Uterus (tissue), 4 donors: ENCODE data around the gene PPP2R1B. TPM values are rescaled to one million over a fixed set of nuclear protein-coding genes. Genes with fewer than 3 reads are reported as not detected.

Experiments used
- DNase-seq, 2 donors: peaks; one replicate each; pipeline ENCODE4 v3.0.0-alpha.2; 2019 to 2020
- H3K27ac ChIP-seq, 2 donors: fragments of 200-600 bp; sonication (generic); 1 replicate in 1 of 2; 2 replicates in 1 of 2; pipeline ENCODE4 v1.5.1; 2016 to 2018
- H3K27me3 ChIP-seq, 2 donors: fragments of 200-600 bp; sonication (generic); one replicate each; pipeline ENCODE4 v1.5.1; 2018 to 2019; ENCODE audit warnings: control low read depth in 1 of 2
- H3K36me3 ChIP-seq, 2 donors: fragments of 200-600 bp; sonication (generic); one replicate each; pipeline ENCODE4 v1.5.1; 2019; ENCODE audit warnings: control low read depth in 1 of 2
- H3K4me1 ChIP-seq, 2 donors: fragments of 200-600 bp; sonication (generic); one replicate each; pipeline ENCODE4 v1.5.1; 2018 to 2019; ENCODE audit warnings: control low read depth in 1 of 2
- H3K4me3 ChIP-seq, 2 donors: fragments of 200-600 bp; sonication (generic); 1 replicate in 1 of 2; 2 replicates in 1 of 2; pipeline ENCODE4 v1.5.1; 2018 to 2019; ENCODE audit warnings: mild to moderate bottlenecking in 1 of 2
- H3K9me3 ChIP-seq, 2 donors: fragments of 200-600 bp; sonication (generic); one replicate each; pipeline ENCODE4 v1.5.1; 2019; ENCODE audit warnings: control low read depth in 1 of 2
- CTCF ChIP-seq, 4 experiments: fragments of 200-600 bp in 2 of 4; fragments of 450-650 bp in 2 of 4; sonication (generic) in 2 of 4; IDR thresholded peaks; one replicate each; pipeline ENCODE4 v1.5.1; 2016 to 2019; ENCODE audit warnings: antibody characterized with exemption in 4 of 4, mild to moderate bottlenecking in 2 of 4, moderate library complexity in 1 of 4
- POLR2A ChIP-seq, 2 donors: fragments of 450-650 bp; IDR thresholded peaks; one replicate each; pipeline ENCODE4 v1.6.1; 2016; ENCODE audit warnings: antibody characterized with exemption in 2 of 2, mild to moderate bottlenecking in 1 of 2, moderate library complexity in 1 of 2
- intact Hi-C: fragments of 100-400 bp; cut with DNase I; formaldehyde crosslinking; loops from one replicate; pipeline ENCODE4 v1.15.1; 2023; ENCODE audit warnings: low total_unique reads
- total RNA-seq, 4 donors: library from RNA; depleted of rRNA in 3 of 4; stranded (reverse); fragments of >200 nt in 3 of 4; gene quantifications; one replicate each; pipeline versions ENCODE4 v1.1.0 to v1.2.4, GENCODE V29; 2014 to 2023
- donor health status: DM: yes; HTN: yes; CAD: no.

Gene PPP2R1B
- total RNA-seq, result 10 to 100 TPM; 12.0 to 30.0 (median 28.4) TPM

GRCh38 chr11:111765984-111766833 is at the start of gene PPP2R1B:
PPP2R1B (minus strand) TSS chr11:111766389; CDS start chr11:111766361, 28 bp downstream.
- DNase-seq, result peak; percentile 72 to 76
- Histone ChIP-seq H3K4me1 (no peaks in the 10 kb centered on the region), H3K36me3 (no peaks in the 10 kb centered on the region), H3K4me3 (peak within 1 kb of the TSS; percentile 95 to 96), H3K27ac (peak within 1 kb of the TSS; percentile 94 to 97), H3K27me3 (no peaks in the 10 kb centered on the region), H3K9me3 (no peaks in the 10 kb centered on the region)
- intact Hi-C loops, result loop anchor here (5.0 kb wide), 1 partner anchor 164 kb away; the partner anchor contains the start of gene SIK2
- TF ChIP-seq CTCF (IDR thresholded peaks at IDR 0.05) (peak in 1 of 4 experiments; percentile 5), POLR2A (IDR thresholded peaks at IDR 0.05) (peak; percentile 62 to 66)

GRCh38 chr11:111815489-111815888 is 49.3 kb upstream of the PPP2R1B start:
- no peak for TF ChIP-seq POLR2A (IDR thresholded peaks at IDR 0.05)
- no peak for TF ChIP-seq CTCF (IDR thresholded peaks at IDR 0.05)
- no peak overlapping the region for H3K4me3 ChIP-seq
- no peaks in the 10 kb centered on the region for H3K36me3 ChIP-seq
- H3K27ac ChIP-seq, result no peak overlapping the region
- intact Hi-C loops, result no loop called here
- H3K27me3 ChIP-seq, result no peaks in the 10 kb centered on the region
- DNase-seq, result no peak
- H3K4me1 ChIP-seq, result peaks cover 0 to 13% of the 10 kb centered on the region in 2 donors
- no peaks in the 10 kb centered on the region for H3K9me3 ChIP-seq

- intact Hi-C loops, result no loop called here
- H3K4me1 ChIP-seq, result peaks cover 0 to 5% of the 10 kb centered on the region in 2 donors
- no peaks in the 10 kb centered on the region for H3K9me3 ChIP-seq
- no peaks in the 10 kb centered on the region for H3K27me3 ChIP-seq
- H3K4me3 ChIP-seq, result no peak overlapping the region
- peak overlapping the region in 1 of 2 donors; percentile 54 for H3K27ac ChIP-seq
- no peak for TF ChIP-seq CTCF (IDR thresholded peaks at IDR 0.05)
- no peak for TF ChIP-seq POLR2A (IDR thresholded peaks at IDR 0.05)
- no peaks in the 10 kb centered on the region for H3K36me3 ChIP-seq
- DNase-seq, result no peak
These were observed 48.5 kb upstream of the PPP2R1B start for GRCh38 chr11:111814557-111815320.

GRCh38 chr11:111814106-111814505 is 47.9 kb upstream of the PPP2R1B start:
- H3K4me3 ChIP-seq, result no peak overlapping the region
- TF ChIP-seq POLR2A (IDR thresholded peaks at IDR 0.05), result no peak
- no peak for DNase-seq
- no peaks in the 10 kb centered on the region for H3K36me3 ChIP-seq
- intact Hi-C loops, result no loop called here
- no peaks in the 10 kb centered on the region for H3K4me1 ChIP-seq
- no peaks in the 10 kb centered on the region for H3K27me3 ChIP-seq
- H3K9me3 ChIP-seq, result no peaks in the 10 kb centered on the region
- H3K27ac ChIP-seq, result peak overlapping the region in 1 of 2 donors; percentile 54

GRCh38 chr11:111812211-111812610 is 46.0 kb upstream of the PPP2R1B start:
- no peak overlapping the region for H3K27ac ChIP-seq
- H3K4me3 ChIP-seq, result no peak overlapping the region
- no peaks in the 10 kb centered on the region for H3K27me3 ChIP-seq
- intact Hi-C loops, result no loop called here
- no peak for TF ChIP-seq CTCF (IDR thresholded peaks at IDR 0.05)
- no peak for TF ChIP-seq POLR2A (IDR thresholded peaks at IDR 0.05)
- no peak for DNase-seq
- H3K4me1 ChIP-seq, result no peaks in the 10 kb centered on the region
- H3K36me3 ChIP-seq, result no peaks in the 10 kb centered on the region
- no peaks in the 10 kb centered on the region for H3K9me3 ChIP-seq
